Activated naive CD4-positive, alpha-beta T cell (primary cell): ENCODE measurements around the gene SAP30.

Experiments
- DNase-seq, 4 experiments: peaks; one replicate each; lab custom pipeline; 2025; lab: John Stamatoyannopoulos, UW

SAP30 gene

DNA sequence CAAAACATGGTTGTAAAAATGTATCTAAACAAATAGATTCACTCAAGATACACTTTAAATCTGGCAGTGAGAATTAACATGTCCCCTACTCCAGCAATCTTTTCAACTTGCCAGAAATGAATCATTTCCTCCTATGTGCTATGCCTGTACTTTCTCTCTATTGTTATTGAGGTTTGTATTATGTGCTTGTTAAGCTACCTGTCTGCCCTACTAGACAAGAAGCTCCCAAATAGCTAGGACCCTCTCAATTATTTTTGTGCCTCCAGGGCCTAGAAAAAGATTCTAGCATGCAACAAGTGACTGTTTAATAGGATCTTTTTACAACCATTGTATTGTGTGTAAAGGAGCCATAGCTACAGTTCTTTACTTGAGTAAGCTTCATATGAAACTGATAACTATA is 3.5 kb upstream of the SAP30 start:
- no peak for DNase-seq

DNA sequence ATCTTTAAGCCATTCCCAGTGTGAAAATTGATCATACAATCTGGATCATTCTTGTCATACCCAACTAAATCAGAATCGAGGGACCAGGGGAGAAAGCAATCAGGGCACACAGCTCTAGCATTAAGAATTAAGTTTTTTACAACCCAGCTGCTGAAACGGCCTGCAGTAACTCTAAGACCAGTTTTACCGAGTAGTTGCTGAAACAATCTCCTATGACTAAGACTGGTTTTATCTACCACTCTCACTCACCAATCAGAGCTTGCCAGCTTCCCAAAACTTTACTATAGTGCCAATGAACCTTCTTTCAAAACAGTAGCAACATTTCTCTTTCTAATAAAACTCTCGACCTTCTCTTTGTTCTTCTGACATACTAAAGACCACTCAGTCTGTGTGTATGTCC is 2.8 kb upstream of the SAP30 start:
- DNase-seq, result no peak

DNA sequence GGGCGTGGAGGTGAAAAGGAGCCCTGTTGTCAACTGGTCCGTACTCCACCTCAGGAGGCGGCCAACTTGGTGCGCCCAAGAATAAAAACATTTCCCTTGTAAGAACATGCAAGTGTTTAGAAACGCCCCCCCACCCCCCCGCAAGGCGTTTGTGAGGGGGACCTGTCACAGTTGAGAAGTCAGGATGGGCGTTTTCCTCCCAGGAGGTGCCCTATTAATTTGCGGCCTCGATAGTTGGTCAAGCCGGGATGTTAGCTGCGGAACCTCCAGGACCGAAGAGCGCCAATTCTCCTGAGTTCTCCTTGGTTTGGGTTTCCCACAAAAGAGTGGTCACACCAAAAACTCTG is 651 bp upstream of the SAP30 start:
- peak; percentile 48 to 64 (median 56) for DNase-seq

DNA sequence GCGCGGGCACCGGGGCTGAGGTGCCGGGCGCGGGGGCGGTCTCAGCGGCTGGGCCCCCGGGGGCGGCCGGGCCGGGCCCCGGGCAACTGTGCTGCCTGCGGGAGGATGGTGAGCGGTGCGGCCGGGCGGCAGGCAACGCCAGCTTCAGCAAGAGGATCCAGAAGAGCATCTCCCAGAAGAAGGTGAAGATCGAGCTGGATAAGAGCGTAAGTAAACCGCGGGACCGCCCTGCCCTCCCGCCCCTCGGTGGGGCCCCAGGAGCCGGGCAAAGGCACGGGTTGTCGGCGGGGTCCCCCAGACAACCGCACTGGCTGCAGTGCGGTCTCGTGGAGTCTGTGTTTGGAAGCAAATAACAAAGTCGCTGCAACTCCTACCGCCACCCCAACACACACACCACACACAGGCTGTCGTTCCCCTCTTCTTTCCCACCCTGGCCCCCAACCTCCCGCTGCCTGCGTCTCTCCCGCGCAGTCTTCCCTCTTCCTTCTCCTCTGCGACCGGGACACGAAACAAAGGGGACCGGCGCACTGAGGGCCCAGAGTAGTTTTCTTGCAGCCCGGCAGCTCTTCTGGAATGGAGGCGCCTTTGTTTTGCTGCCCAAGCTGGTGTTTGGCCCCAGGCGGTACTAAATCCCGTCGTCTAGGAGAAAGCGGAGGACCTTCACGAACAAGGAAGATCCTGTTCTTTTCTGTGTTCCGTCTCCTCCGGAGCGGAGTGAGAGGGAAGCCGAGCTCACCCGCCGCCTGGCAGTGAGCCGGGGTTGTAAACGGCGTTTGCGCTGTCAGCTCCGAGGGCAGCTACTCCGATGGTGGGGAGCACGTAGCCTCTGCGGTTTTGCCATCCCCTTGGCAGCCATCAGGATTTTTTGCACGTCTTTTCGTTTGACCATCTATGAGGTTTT is 788 bp downstream of the SAP30 start:
- peak; percentile 4 to 25 (median 12) for DNase-seq

DNA sequence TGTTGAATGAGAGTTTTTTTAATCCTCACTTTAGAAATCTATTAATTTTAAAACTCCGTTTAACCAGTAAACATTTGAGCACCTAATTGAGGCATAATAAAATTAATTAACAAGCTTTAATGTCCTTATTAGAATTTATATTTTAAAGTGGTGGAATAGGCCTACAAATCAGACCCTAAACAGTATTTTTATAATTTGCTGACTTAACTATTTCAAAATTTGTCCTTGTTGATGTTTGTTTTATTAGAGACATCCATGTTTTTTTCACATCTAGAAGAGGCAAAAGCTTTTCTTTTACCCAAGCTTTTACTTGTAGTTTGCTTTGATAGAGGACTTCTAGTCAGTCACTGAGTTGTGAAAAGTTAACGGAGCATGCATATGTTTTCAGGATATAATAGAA is 3.8 kb downstream of the SAP30 start:
- no peak for DNase-seq

DNA sequence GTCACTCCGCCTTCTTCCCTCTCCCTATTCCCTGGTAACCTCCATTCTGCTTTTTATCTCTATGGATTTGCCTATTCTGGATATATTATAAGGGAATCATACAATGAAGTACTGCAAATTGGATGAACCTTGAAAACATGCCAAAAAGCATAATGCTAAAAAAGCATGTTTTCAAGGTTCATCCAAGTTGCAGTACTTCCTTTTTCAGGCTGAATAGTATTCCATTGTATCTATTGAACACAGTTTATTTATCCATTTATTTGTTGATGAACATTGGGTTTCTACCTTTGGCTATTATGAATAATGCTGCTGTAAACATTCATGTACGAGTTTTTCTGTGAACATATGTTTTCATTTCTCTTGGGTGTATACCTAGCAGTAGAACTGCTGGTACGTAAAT is 9.2 kb downstream of the SAP30 start:
- no peak for DNase-seq

DNA sequence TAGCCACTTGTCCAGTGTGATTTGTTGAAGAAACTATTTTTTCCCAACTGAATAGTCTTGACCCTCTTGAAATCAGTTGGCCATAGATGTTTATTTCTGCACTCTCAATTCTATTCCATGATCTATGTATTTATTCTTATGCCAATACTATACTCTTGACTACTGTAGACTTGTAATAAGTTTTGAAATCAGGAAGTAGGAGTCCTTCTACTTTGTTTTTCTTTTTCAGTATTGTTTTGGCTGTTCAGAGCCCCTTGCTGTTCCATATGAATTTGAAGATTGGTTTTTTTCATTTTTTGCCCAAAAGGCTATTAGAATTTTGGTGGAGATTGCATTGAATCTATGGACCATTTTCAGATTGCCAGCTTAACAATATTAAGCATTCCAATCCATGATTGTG is 10.2 kb downstream of the SAP30 start:
- no peak for DNase-seq

DNA sequence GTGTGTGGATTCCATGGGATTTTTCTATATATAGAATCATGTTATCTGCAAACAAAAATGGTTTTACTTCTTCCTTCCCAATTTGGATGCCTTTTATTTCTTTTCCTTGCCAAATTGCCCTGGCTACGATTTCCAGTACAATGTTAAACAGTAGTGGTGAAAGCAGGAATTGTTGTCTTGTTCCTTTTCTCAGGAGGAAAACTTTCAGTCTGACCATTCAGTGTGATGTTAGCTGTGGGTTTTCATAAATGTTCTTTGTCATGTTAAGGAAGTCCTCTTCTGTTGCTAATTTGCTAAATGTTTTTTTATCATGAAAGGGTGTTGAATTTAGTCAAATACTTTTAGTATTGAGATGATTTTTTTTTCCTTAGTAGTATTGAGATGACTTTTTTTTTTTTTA is 10.9 kb downstream of the SAP30 start:
- no peak for DNase-seq

DNA sequence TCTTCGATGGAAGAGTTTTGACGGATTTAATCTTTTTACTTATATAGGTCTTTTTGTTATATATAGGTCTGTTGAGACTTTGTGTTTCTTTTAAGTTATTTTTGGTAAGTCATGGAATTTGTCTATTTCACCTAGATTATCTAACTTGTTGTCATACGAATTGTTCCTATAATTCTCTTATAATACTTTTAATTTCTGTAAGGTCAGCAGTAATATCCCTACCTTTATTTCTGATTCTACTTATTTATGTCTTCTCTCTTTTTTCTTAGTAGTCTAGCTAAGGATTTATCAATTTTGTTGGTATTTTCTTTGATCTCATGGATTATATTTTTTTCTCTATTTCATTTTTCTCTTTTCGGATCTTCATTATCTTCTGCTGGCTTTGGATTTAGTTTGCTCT is 11.6 kb downstream of the SAP30 start:
- no peak for DNase-seq

DNA sequence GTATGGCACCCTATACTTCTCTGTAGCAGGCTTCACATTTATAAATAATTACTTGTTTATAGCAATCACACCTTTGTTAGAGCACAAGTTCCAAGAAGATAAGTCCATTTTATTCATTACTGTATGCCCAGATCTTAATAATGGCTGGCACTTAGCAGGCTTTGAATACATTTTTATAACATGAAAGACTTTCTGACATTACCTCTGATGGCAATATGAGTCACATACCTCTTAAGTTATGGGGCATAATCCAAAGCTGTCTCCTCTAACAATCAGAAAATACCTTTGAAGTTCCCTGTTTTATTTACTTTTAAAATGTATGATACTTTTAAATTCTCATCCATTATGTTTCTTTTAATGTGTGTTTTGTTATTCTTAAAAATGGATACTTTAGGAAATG is 16.0 kb downstream of the SAP30 start:
- no peak for DNase-seq

DNA sequence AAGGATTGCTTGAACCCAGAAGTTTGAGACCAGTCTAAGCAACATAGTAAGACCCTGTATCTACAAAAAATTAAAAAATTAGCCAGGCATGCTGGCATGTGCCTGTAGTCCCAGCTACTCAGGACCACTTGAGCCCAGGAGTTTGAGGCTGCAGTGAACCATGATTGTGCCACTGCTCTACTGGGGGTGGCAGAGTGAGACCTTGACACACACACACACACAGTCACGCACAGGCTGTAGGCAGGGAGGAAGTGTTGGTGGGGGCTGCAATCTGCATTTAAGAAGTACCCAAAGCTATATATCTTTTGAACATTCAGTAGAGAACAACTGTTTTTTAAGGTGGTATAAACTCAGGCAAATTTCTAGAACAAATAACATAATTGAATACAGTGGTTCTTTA is 20.9 kb downstream of the SAP30 start:
- DNase-seq, result no peak

DNA sequence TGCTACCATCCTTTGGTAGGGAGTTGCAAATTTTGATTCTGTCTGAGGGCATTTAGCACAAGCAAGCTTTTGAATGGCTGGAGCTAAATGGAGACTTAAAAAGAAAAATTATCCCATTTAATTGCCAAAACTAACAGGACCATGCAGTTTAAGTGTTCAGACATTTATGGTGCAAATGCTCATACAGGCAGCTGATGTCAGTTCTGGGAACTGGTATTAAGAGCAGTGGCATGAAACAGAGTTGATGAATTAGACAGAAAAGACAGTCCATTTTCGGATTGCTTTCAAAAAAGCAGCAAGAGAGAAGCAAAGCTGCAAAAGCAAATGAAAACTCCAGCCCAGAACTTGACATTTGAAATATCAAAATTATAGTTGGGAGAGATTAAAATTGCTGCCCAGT is 26.9 kb downstream of the SAP30 start:
- DNase-seq, result no peak

DNA sequence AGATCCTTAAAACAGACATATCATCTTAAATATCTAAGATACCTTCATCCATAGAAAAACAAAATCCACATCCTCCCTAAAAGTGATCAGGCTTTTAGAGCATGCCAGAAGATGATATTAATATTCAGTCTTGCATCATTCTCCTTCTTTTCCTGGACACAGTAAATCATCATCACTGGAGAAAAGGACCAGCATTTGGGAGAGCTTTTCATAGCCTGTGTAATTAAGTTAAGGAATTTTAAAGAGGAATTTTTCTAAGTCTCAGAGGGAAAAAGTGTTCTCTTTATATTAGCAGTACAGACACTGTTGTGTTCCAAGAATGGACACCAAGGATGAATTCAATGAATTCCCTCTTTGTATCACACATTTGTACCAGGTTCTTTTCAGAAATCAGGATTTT is 27.5 kb downstream of the SAP30 start:
- no peak for DNase-seq

DNA sequence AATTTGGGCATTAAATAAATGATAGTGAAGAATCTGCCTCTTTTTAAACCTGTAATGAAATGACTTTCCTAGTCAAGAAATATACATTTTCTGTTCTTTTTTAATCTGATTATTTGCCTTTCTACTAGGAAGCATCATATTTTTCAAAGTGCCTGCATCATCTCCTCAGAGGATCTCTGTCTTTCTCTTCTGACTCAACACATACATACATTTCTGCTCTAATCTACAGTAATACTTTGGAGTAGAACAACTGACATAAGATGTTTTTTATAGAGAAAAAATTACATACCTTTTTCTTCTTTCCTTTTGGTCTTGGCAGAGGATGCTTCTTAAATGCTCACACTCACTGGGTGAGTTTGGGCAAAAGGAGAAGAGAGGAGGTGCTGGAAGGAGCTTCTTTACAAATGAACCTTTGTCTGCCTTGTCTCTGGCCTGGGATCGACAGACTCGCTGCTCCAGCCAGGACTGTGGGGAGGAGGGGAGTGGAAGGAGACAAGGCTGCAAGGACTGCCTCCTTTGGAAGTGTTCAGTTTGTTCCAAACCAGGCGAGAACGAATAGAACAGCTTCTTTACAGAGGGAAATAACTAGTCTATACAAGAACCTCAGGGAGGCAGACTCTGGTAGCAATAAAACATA is 28.1 kb downstream of the SAP30 start, which contains the start of gene SCRG1:
Gene SCRG1, minus strand, starts transcription at position 338 of the 637 bp plus-strand sequence. CDS start 7,702 bp downstream, outside the sequence.
- DNase-seq, result no peak

DNA sequence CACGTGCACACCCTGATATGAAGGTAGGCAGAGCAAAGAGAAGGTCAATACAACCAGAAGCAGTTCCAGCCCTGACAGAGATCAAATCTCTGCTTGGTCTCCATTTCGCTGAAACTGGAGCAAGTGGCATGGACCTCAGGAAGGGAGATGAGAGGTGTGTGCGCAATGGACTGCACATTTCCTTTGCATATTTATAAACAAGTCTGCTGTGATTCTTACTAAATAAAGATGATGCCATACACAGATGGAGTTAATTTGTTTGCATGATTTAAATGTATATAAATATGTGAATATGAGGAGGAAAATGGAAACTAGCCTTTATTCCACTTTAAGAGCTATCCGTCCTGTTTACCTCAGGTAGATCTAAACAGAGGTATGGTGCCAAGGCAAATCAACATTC is 30.3 kb downstream of the SAP30 start:
- no peak for DNase-seq

DNA sequence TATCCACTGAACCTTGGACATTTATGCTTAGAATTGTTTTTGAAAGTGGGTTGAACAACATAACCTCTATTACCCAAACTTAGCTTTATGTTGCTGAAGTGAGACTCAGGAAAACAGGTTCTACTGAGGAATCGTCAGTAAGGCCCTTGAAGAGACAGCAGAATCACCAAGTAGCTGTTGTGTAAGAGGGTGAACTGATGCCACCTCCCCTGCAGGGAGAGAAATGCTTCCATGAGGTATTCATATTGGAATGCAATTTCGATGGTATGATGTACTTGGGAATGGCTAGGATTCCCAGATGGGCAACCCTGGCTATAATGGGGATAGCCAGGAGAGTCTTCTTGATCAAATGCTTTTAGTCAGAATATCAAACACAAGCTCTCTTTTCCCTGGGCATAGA is 32.3 kb downstream of the SAP30 start:
- DNase-seq, result no peak

DNA sequence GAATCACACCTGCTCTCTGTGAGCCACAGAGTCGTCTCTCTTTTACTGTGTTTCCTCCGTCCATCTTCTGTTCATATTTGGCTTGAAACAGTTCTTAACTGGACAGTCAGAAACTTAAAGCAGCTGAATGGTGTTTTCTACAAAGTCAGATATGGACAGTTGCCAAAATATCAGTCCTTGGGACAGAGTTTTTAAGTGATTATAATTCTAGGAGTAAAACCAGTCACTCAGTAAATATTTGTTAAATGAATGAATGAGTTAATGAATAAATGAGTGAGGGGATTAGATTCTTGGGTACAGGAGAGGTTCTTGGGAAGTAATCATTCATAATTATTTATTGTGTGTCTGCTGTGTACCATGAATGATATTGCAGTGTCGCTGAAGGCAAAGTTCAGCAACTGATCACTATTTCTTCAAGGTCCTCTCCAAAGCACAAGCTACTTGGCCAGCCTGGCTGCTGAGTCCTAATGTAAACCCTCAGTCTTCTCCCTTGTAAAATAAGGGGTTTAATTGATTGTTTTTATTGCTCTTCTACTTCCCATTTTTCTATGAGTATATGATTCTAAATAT is 33.6 kb downstream of the SAP30 start:
- no peak for DNase-seq

DNA sequence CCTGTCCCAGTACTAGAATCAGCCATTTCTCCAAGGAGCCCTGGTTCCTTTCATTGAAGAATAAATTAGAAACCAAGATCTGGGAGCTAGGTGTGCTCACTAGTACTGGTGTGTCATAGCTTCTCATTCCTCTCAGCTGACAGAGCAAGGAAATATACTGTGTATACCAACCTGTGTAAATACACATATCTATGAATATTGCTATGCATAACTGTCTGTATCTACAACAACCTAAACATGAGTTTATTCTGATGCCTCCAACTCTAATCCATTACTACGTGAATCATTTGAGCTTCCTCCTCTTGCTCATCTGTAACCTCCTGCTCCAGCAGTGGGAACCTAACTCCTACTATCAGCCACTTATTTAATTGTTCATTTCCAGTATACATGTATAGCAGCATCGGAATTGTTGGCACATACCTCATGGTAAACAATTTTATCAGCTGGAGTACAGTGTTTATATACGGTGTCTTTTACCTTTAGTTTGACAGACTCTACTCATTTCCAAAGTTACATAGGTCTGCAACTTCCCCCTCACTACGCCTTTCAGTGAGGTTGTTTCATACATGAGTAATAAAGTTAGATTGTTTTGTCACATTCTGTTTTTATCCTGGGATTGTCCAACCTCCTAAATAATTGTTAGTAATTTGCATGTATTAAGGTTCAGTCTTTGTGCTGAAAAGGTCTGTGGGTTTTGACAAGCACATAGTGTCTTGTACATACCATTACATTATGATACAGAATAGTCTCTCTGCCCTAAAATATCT is 35.3 kb downstream of the SAP30 start:
- DNase-seq, result no peak

DNA sequence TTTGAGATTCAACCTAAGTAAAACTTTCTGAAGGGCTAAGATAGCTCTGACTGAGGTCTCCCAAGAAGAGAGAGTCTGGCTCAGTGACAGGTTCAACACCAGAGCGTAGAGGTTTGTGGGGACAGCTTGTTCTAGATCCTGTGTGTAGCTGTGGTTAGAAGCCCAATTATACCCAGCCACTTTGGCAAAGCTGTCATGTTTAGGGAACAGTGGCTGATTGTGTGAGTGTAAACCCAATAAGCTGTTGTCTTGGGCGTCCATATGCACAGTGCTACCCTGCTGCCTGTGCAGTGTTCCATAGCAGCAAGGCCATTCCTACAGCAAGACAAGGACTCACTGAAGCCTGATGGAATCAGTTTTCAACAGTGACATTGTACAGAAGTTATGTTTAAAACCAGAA is 39.3 kb downstream of the SAP30 start:
- no peak for DNase-seq

DNA sequence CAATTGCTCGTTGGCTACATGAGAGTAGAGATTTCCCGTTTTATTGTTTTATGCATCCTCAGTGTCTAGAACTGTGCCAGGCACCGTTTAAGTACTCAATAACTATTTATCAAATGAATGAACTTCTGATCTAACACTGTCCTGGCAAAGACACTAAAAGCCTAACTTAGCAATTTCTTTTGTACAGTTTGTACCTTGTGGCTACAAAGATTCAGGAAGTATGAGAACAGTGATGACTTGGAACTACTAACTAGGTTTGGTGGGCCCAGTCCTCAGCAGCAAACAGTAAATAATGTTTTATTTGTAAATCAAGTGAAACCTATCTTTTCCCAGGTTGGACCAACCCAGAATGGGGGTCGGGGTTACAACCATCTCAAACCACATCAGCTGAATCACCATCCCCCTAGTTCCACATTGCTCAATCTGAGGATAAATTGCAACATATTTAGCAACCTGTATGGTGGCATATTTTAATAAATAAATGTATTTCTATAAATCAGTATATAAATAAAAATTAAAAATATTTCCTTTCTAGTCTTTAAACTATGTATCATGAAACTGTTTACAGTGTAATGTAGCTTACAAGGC is 40.4 kb downstream of the SAP30 start:
- DNase-seq, result no peak

DNA sequence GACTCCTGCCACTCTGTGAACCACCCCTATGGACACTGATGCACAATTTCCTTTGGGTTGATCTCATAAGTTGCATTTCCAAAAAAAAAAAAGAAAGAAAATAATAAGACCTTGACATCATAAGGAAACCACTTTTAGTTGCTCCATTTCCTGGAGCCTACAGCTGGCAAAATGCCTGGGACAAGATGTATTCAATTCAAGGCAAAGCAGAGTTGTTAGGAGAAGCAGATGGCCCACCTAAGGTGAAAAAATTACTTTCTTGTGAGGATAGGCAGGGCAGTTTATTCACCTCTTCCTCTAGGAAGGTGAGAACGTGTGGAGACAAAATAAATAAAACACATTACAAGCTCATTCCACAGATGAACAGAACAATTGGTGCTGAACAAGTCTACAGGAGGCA is 42.3 kb downstream of the SAP30 start:
- no peak for DNase-seq

DNA sequence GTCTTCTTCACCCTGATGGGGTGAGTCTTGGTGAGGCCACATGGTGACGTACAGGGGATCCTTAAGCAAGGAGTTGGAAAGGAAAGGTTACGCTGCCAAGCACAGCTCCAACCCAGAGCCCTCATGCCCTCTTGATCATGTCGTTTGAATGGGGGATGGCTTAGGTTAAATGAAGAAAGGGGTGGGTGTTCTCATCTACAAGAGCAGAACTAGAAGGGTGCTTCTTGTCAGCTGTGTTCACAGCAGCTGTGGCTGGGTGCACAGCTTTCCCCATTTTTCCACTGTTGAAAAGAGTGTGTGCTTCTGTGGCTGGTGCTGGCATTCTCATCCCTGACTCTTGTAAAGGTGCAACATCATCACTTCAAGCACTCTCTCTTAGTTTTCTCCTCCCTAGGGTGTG is 43.7 kb downstream of the SAP30 start:
- DNase-seq, result no peak
